Cardiac septum (tissue), 1 donor: Measurements from ENCODE around the gene VSX2. TPM values are rescaled to one million over a fixed set of nuclear protein-coding genes. Genes with fewer than 3 reads are reported as not detected.

Experiments used
- DNase-seq: peaks from one replicate; pipeline ENCODE4 v3.0.0-alpha.2; 2020; ENCODE audit warnings: low spot score
- intact Hi-C: fragments of 100-400 bp; cut with DNase I; formaldehyde crosslinking; loops from one replicate; pipeline ENCODE4 v1.14.0; 2022
- total RNA-seq: library from RNA; stranded (reverse); fragmentation: NEBNext Ultra II Directional; extraction: Animal tissue kit (Norgen Biotek cat#: 25700); gene quantifications from one replicate; pipeline ENCODE4 v1.2.1, GENCODE V29; 2021
- donor health status: DM: no; HTN: no; CAD: no.

Gene VSX2
- total RNA-seq, 1 donor from 2014 or later = not detected

DNA sequence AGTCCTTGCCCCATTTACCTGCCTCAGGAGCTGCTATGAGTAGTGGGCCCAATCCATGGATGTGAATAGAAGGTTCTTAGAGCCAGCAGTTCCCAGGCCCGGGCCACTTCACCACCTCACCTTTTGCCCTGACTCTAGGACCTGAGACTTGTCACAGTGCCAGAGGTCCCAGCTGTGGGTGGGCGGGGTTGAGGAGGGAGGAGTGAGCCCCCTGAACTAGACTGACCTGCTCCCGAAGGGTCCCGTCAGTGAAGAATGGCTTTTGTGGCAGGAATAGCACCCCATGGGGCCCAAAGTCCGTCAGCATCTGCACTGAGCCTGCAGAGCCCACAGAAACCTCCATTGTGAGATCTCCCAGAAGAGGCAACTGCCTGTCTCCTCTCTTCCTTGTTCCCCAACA, 50.6 kb downstream of the VSX2 start:
- intact Hi-C loops = no loop called here
- DNase-seq = no peak

DNA sequence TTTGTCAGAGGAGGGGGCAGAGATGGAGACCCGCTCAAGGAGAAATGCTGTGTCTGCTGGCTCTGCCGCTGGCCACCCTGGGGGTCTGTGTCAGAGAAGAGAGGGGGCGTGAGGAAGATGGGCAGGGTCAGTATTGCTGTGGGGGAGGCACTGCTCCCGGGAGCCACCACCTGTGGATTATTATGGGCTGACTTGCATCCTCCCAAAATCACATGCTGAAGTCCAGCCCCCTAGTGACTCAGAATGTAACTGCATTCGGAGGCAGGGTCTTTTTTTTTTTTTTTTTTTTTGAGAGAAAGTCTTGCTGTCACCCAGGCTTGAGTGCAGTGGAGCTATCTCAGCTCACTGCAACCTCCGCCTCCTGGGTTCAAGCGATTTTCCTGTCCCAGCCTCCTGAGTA, 51.2 kb downstream of the VSX2 start:
- intact Hi-C loops = no loop called here
- DNase-seq = no peak

DNA sequence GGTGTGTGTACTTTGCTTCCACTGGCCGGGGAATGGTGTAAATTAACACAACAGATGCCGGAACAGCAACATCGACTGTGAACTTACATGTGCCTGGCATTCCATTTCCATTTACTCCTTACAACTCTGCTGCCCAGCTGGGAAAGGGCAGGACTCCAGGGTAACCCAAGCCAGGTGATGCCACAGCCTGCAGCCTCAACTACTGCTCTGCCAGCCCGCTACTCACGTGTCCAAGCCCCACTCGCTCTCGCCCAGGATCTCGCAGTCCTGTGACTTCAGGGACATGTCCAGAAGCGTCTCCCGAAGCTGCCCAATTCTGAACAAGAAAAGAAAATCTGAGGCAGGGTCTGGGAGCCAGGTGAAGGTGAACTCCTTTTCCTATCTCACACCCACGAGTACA, 52.8 kb downstream of the VSX2 start:
- intact Hi-C loops = no loop called here
- no peak for DNase-seq

DNA sequence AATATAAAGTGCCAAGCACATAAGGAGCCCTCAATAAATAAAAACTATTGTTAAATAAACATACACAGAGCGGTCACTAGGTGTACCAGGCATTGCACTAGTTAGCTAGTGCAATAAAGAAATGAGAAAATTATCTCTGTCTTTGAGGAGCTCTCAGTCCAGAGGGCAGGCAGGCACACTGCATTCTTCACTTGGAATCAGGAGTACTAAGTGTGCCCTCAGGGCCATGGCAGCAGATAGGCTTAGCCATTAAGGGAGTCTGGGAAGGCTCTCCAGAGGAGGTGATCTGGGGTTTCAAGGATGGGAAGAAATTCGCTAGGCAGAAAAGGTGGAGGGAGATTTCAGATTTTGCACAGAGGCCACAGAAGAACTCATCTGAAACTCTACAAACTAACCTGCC, 54.4 kb downstream of the VSX2 start:
- no peak for DNase-seq
- intact Hi-C loops = no loop called here

DNA sequence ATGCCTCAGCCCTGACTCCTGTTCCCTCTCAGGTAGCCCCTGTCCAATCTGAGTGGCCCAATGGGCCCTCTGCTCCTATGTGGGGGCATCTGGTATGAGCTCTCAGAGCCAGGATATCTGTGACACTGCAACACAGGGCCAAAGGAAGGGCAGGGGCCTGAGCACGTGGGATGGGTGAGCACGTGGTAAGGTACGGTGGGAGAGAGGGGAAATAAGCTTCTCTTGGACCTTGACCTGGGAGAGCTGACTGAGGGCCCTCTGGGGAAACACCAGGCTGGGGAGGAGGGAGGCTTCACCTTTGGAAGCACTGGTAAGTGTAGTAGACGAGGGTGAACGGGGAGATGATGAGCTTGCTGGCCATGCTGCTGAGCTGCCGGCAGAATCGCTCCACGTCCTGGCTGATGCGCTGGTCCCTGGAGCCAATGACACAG, 56.8 kb downstream of the VSX2 start:
- intact Hi-C loops = no loop called here
- DNase-seq = no peak

DNA sequence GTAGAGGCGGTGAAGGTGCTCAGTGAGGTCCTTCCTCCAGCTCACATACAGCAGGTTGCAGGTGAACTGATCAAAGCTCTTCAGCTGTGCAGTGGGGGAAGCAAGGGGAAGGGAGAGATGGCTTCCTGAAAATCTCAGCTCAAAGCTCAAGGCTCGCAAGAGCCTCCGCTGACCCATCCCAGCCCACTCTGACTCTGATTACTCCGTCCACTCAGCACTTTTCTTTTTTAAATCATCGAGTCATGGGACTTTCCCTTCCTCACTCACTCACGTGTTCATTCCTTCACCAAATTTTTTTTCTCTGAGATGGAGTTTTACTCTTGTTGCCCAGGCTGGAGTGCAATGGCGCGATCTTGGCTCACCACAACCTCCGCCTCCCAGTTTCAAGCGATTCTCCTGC, 58.7 kb downstream of the VSX2 start:
- no peak for DNase-seq
- intact Hi-C loops = no loop called here

DNA sequence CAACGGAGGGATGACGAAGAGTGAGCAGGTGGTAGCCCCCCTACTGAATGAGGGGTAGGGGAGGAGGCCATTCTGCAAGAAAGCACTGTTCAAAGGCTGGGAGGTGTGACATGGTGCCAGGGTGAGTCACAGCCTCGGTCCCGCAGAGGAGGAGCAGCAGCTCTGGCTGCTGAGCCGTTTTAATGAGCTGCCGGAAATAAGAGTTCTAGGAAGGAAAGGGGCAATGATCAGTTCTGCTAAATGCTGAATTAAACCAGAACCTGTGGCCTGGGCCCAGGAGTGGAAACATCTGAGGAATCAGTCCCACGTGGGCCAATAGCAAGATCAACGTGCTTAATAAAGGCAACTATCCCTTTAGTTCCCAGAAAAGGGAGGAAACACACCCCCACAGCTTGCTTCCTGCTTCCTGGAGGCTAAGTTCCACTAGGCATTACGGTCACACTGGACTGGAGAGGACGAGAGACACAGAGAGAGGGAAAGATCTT, 59.9 kb downstream of the VSX2 start:
- intact Hi-C loops = no loop called here
- DNase-seq = no peak

DNA sequence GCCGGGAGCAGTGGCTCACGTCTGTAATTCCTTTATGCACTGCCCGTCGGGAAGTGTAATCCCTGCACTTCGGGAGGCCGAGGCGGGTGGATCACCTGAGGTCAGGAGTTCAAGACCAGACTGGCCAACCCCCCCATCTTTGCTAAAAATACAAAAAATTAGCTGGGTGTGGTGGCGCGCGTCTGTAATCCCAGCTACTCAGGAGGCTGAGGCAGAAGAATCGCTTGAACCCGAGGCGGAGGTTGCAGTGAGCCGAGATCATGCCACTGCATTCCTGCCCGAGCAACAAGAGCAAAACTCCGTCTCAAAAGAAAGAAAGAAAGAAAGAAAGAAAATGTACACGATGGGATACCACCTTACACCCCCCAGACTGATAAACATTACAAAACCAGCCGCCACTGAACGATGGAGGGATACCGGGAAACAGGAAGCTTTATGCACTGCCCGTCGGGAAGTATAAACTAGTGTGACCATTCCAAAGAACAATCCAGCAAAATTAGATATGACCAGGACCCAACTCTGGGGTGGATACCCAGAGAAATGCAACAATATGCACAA, 62.4 kb downstream of the VSX2 start:
- intact Hi-C loops = no loop called here
- no peak for DNase-seq

DNA sequence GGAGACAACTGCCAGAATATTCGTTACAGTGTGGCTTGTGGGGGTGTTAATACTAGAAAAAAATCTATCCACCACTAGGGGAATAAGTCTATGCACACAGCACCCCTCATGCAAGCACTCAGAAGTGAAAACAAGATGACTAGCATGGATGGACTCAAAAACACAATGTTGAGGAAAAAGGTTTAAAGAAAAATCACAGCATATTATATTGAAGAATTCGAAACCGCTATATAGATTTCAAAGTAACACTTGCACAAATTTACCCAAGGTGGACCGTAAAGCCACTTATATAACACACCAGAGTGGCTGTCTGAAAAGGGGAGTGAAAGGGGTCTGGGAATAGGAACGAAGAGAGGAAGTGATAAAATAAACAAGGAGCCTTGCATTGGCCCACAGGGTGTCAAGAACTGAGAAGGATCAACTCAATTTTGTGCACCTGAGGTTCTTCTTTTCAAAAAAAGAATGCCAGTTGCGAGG, 62.9 kb downstream of the VSX2 start:
- no peak for DNase-seq
- intact Hi-C loops = no loop called here

DNA sequence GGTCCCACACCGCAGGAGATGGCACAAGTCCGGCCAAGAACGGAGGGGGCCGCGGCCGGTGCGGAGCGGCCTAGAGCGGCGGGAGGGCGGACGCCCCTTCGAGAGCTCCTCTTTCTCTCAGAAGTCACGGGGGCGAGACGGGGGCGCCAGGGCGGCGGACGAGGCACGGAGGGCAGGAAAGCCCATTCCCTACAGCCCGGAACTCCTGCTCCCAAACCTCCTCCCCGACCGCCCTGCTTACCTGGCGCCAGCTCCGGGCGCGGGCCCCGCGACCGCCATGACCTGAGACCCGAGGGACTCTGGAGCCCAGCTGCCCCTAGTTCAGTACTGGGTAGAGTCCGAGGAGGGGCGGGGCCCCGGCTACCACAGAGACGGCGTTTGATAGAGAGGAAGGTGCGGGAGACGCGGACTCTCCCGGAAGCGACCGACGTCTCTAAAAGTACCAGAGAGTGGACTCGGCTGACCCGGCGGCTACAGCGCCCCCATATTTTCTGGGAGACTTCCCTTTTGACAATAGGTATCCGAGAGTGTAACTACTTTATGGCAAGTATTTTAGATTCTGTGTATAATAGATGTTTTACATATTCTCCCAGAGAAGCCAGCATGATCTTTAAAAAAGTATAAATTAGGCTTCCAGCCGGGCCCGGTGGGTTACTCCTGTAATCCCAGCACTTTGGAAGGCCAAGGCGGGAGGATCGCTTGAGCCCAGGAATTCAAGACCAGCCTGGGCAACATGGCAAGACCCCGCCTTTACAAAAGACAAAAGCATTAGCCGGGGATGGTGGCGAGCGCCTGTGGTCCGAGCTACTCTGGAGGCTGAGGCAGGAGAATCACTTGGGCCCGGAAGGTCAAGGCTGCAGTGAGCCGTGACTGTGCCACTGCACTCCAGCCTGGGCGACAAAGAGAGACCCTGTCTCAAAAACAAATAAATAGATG, 63.7 kb downstream of the VSX2 start, which contains the start of gene ABCD4:
Gene ABCD4, minus strand, starts transcription at position 301 of the 936 bp plus-strand sequence. Its CDS starts 22 bp downstream, at position 279.
- intact Hi-C loops = no loop called here
- DNase-seq = peak; percentile 96

DNA sequence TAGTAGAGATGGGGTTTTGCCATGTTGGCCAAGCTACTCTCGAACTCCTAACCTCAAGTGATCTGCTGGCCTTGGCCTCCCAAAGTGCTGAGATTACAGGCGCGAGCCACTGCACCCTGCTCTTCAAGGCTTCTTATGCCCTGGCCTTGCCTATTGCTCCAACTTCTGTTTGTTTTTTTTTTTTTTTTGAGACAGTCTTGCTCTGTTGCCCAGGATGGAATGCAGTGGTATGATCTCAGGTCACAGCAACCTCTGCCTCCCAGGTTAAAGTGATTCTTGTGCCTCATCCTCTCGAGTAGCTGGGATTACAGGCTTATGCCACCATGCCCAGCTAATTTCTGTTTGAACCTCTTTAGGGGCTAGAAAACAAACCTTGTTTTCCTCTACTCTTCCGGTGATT, 69.4 kb downstream of the VSX2 start:
- intact Hi-C loops = no loop called here
- DNase-seq = no peak

DNA sequence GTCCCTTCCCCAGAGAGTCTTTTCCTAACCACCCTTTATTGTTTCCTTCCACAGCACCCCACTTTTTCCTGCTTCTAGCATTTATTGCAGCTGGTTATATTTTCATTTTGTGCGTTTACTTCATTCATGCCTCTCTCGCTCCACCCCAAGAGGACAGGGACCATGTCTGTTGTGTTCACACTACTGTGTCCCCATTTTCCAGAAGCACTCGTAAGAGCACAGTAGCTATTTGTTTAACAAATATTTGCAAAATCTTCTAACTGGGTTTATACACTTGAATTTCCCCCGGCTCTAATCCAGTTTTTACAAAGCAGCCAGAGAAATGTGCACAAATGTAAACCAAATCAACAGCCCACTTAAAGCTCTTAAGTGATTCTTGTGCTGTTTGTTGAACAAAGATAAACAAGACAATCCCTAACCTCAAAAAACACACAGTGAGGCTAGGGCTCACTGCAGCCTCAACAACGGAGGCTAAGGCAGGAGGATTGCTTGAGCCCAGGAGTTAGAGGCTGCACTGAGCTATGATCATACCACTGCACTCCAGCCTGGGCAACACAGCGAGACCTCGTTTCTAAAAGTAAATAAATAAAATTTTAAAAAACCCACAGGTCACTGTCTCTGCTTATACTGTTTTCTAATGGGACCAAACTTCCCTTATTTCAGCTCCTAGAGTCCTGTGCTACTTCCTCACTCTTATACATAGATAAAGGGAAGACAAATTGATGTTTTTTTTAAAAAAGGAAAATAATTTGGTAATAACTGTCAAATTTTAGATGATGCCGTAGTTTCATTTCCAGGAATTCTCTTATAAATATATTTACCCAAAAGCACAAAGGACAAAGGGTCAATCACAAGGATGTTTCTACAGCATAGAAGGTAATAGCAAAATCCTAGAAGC, 70.1 kb downstream of the VSX2 start:
- intact Hi-C loops = no loop called here
- DNase-seq = no peak

DNA sequence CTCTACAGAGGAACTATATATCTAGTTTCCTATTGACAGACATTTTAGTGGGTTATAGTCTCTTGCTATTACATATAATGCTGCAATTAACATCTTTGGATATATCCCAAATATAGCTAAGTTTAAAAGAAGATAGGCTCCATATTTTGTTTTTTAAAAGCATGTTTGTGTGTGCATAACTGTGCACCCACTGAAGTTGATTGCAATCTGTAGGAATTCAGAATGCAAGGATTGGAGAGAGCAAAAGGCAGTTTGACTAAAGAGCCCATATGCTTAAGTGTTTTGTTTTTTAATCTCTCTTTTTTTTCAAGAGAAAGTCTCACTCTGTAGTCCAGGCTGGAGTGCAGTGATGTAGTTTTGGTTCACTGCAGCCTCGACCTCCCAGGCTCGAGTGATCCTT, 72.9 kb downstream of the VSX2 start:
- intact Hi-C loops = no loop called here
- no peak for DNase-seq

Other genes starting within 250 kb of the VSX2 start
- 8.8 TPM for gene ENTPD5, start 220.2 kb upstream of the VSX2 start, total RNA-seq
- gene BBOF1, start 220.1 kb upstream of the VSX2 start, total RNA-seq = 3.9 TPM
- gene ALDH6A1, start 155.0 kb upstream of the VSX2 start, total RNA-seq = 67.8 TPM
- 7.4 TPM for gene LIN52, start 154.5 kb upstream of the VSX2 start, total RNA-seq
- gene ABCD4, start 63.5 kb downstream of the VSX2 start, total RNA-seq = 26.9 TPM
- not detected for gene VRTN, start 109.0 kb downstream of the VSX2 start, total RNA-seq
- not detected for gene SYNDIG1L, start 186.8 kb downstream of the VSX2 start, total RNA-seq